Fibroblast of the aortic adventitia (primary cell): ENCODE measurements around the gene DPP7. TPM values are rescaled to one million over a fixed set of nuclear protein-coding genes. Genes with fewer than 3 reads are reported as not detected.

Experiments
- DNase-seq: peaks from one replicate; pipeline ENCODE4 v3.0.0-alpha.2; 2010; ENCODE audit warnings: low read depth
- H3K4me3 ChIP-seq: 2 replicates; pipeline ENCODE4 v1.5.1; 2011; ENCODE audit warnings: low read depth, mild to moderate bottlenecking, control low read depth, low read length, moderate library complexity
- CTCF ChIP-seq: IDR thresholded peaks from 2 replicates; pipeline ENCODE4 v1.5.1; 2011; ENCODE audit warnings: mild to moderate bottlenecking, low read length, control low read depth, inconsistent platforms; ENCODE audit not compliant: insufficient read depth
- total RNA-seq: library from RNA; depleted of rRNA; stranded (reverse); fragments of >200 nt; gene quantifications from 2 replicates; pipeline ENCODE4 v1.2.3, GENCODE V29; 2012; ENCODE audit warnings: low replicate concordance

The DPP7 gene
- total RNA-seq, 1 donor: 69.5 TPM

GRCh38 chr9:137078701-137079400 lies 35.7 kb downstream of the DPP7 start:
- peak overlapping the region; percentile 80 for H3K4me3 ChIP-seq
- DNase-seq: no peak
- TF ChIP-seq CTCF: no peak

DNA sequence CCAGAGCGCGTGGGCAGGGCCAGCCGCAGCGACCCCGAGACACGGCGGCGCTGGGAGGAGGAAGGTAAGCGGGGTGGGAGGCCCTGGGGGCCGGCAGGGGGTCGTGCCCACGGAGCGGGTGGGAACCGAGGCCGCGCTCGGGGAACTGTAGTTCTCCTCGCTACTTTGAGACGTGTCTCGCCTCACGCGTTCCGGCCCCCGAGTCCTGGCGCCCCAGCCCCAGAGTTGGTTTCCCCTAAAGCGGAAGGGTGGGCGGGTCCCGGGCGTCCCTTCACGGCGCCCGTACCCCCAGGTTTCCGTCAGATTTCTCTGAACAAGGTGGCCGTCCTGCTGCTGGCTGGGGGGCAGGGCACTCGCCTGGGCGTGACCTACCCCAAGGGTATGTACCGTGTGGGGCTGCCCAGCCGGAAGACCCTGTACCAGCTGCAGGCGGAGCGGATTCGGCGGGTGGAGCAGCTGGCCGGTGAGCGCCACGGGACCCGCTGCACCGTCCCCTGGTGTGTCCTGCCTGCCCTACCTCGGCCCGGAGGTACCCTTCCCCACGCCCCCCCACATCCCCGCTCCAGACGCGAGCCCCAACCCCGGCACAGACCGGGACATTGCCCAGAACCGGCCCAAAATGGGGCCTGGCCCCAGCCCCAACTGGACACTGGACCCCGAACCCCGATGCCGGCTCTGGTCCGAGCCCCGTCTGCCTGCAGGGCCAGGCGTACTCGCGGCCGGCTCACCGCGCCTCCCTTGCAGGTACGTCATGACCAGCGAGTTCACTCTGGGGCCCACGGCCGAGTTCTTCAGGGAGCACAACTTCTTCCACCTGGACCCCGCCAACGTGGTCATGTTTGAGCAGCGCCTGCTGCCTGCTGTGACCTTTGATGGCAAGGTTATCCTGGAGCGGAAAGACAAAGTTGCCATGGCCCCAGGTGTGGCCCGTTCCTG lies 36.5 kb downstream of the DPP7 start:
- no peak for TF ChIP-seq CTCF
- DNase-seq: no peak
- peak overlapping the region; percentile 80 for H3K4me3 ChIP-seq

DNA sequence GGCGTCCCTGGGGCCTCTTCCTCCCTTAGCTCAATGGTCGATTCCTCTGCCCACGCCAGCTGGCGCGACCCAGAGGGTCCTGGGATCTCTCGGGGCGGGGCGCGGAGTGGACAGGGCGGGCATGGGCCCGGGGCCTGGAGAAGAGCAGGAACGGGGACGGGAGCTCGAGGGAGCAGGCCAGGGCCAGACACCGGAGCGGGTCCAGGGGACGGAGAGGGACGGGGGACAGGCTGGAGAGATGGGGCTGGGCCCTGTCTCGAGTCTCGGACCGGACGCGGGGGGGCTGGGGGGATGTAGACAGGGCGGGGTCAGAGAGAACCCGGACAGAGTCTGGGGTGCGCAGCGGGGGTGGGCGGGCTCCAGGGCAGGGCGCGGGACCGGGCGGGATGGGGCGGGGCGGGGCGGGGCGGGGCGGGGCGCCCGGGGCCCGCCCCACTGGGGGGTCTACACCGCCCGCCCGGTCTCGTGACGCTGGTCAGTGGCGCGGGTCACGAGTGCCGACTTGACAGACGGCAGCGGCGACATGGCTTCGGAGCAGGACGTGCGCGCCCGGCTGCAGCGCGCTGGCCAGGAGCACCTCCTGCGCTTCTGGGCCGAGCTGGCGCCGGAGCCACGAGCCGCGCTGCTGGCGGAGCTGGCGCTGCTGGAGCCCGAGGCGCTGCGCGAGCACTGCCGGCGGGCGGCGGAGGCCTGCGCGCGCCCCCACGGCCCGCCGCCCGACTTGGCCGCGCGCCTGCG lies 37.4 kb downstream of the DPP7 start, which contains the start of gene UAP1L1:
Gene UAP1L1, plus strand, starts transcription at position 508 of the 738 bp plus-strand sequence. Its CDS starts 16 bp downstream, at position 524.
- H3K4me3 ChIP-seq: peak within 1 kb of the TSS; percentile 80
- peak; percentile 49 for DNase-seq
- TF ChIP-seq CTCF: no peak

- no peak for DNase-seq
- no peak overlapping the region for H3K4me3 ChIP-seq
- no peak for TF ChIP-seq CTCF
Observed at GRCh38 chr9:137076636-137077009, 37.9 kb downstream of the DPP7 start.

GRCh38 chr9:137075275-137075775 lies 39.2 kb downstream of the DPP7 start:
- no peak for TF ChIP-seq CTCF
- no peak for DNase-seq
- H3K4me3 ChIP-seq: no peak overlapping the region

DNA sequence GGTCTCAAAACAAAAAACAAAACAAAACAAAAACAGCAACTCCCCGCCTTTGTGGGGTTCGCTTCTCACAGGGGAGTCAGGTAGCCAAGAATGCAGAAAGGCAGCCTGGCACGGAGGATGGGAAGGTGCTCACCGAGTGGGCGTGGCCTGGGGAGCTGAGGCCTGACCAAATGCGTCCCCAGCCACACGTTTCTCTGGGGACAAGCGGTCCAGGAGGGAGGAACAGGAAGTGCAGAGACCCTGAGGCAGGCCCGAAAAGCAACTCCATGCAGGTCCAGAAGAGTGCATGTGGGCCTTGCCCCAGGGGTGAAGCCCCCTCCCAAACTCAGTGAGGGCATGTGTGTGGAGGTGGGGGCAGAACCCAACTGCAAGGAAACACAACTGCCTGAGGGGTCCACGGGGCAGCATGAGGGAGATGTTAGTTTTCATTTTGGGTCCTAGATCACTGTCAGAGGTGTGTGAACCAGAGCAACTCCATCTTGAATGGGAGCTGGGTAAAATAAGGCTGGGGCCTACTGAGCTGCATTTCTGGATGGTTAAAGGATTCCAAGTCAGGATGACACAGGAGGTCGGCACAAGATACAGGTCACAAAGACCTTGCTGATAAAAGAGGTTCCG lies 39.8 kb downstream of the DPP7 start:
- TF ChIP-seq CTCF: no peak
- no peak overlapping the region for H3K4me3 ChIP-seq
- DNase-seq: no peak
